Measurements from ENCODE around the gene CEP85L. TPM values are rescaled to one million over a fixed set of nuclear protein-coding genes. Genes with fewer than 3 reads are reported as not detected.

CEP85L gene
- total RNA-seq, 1 donor from 2014 or later: 6.8 TPM

DNA sequence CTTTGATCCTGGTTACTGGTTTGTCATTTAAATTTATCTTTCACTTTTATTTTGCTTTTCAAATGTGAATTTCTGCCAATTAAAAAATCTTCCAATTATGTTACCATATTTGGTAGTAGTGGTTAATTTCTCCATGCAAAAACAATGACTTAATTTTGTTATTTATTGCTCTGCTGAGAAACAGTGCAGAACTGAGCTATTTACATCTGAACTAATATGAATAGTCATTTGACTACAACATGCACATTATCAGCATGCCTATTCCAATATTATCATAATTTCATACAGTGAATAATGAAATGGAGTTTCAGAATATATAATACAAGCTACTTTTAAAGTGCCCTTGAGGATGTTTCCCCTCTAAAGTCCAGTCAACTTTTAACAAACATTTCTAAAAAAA is 102.8 kb downstream of the CEP85L start:
- DNase-seq (ENCODE audit: low spot score, unreplicated experiment): no peak
- Mint-ChIP-seq H3K4me1 (ENCODE audit: low read depth) (peaks cover 20% of the 10 kb centered on the region), H3K36me3 (ENCODE audit: insufficient read depth) (peaks cover 2% of the 10 kb centered on the region), H3K9me3 (ENCODE audit: low read depth) (peaks cover 3% of the 10 kb centered on the region), H3K4me3 (ENCODE audit: low read depth) (no peak overlapping the region), H3K27ac (no peak overlapping the region), H3K27me3 (no peaks in the 10 kb centered on the region)
- TF ChIP-seq, protein P1, sequence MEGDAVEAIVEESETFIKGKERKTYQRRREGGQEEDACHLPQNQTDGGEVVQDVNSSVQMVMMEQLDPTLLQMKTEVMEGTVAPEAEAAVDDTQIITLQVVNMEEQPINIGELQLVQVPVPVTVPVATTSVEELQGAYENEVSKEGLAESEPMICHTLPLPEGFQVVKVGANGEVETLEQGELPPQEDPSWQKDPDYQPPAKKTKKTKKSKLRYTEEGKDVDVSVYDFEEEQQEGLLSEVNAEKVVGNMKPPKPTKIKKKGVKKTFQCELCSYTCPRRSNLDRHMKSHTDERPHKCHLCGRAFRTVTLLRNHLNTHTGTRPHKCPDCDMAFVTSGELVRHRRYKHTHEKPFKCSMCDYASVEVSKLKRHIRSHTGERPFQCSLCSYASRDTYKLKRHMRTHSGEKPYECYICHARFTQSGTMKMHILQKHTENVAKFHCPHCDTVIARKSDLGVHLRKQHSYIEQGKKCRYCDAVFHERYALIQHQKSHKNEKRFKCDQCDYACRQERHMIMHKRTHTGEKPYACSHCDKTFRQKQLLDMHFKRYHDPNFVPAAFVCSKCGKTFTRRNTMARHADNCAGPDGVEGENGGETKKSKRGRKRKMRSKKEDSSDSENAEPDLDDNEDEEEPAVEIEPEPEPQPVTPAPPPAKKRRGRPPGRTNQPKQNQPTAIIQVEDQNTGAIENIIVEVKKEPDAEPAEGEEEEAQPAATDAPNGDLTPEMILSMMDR (IDR thresholded peaks at IDR 0.05; ENCODE audit: unreplicated experiment): no peak

DNA sequence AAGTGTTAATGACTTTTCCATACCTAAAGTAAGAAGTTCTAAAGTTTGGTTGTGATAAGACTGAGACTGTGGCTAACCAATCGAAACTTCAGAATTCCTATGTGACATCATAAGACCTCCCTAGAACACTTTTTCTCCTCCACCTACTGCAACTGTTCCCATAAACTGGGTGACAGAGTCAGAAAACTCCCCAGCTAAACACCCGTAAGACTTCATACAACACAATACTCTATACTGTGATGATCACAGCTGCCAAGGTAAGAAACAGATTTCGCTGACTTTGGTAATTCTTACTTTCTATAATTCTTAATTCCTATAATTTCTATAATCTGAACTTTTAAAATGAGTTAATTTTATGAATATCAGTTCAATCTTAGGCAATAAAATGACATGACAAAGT is 103.3 kb downstream of the CEP85L start, which contains the start of gene PLN:
Gene PLN, plus strand, starts transcription at position 161 of the 400 bp plus-strand sequence. CDS start 10,626 bp downstream, outside the sequence.
- H3K27ac Mint-ChIP-seq: no peak within 1 kb of the TSS

DNA sequence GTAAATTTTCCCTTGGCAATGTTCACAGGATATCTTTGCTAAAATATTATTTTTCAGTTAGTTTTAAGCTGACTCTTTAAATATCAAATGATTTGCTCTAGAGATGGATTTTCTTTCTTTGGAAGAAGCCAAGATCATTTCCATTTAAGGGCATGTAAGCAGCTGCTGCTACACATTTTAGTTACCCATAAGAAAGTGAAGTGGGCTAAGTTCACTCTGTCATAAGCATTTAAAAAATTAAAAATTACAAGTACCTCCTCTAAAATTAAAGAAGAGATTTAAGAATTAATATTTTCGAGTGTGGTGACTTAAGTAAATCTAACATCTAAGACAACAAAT is 104.5 kb downstream of the CEP85L start:
- Mint-ChIP-seq H3K36me3 (ENCODE audit: insufficient read depth) (peaks cover 2% of the 10 kb centered on the region), H3K4me3 (ENCODE audit: low read depth) (no peak overlapping the region), H3K27ac (no peak overlapping the region), H3K9me3 (ENCODE audit: low read depth) (peaks cover 5% of the 10 kb centered on the region), H3K27me3 (no peaks in the 10 kb centered on the region), H3K4me1 (ENCODE audit: low read depth) (peaks cover 20% of the 10 kb centered on the region)
- no peak for DNase-seq (ENCODE audit: low spot score, unreplicated experiment)
- TF ChIP-seq, protein P1 (IDR thresholded peaks at IDR 0.05; ENCODE audit: unreplicated experiment): no peak

More for the DNA sequence above, 103.3 kb downstream of the CEP85L start, which contains the start of gene PLN:
- DNase-seq (ENCODE audit: low spot score, unreplicated experiment): no peak
- Mint-ChIP-seq H3K9me3 (ENCODE audit: low read depth) (peaks cover 5% of the 10 kb centered on the region), H3K27me3 (no peaks in the 10 kb centered on the region), H3K36me3 (ENCODE audit: insufficient read depth) (peaks cover 2% of the 10 kb centered on the region), H3K4me3 (ENCODE audit: low read depth) (no peak within 1 kb of the TSS), H3K4me1 (ENCODE audit: low read depth) (peaks cover 20% of the 10 kb centered on the region)
- TF ChIP-seq, protein P1 (IDR thresholded peaks at IDR 0.05; ENCODE audit: unreplicated experiment): no peak

DNA sequence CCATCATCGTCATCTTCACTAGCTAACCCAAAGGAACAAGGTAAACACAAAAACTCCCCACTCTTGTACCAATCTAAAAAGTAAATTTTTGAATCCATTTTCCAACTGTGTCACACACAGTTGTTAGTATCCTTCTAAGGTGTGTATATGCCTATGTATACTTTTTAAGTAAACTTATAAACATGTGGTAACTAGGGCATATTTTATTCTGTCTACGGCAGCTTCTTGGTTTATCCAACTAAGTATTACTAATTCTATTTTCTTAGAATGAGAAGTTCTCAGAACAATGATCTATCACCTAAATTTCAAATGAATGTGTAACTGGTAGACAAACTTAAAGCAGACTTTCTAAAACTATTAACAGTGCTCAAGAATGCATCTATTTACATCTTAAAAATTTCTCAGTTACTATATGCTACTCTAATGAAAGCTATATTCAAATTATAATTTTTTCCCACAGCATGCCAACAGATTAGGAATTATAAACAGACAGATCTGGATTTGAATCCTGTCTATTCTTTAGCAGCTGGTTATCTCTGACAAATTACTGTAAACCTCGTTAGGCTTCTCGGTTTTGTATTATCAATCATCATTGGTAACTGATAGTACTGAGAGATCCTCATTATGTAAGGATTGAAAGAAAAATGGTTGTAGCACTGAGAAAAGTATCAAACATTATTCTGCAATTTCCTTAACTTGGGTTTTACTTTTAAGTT is 105.1 kb downstream of the CEP85L start:
- TF ChIP-seq, protein P1 (IDR thresholded peaks at IDR 0.05; ENCODE audit: unreplicated experiment): no peak
- H3K27me3 Mint-ChIP-seq: no peaks in the 10 kb centered on the region
- DNase-seq (ENCODE audit: low spot score, unreplicated experiment): no peak
- H3K4me3 Mint-ChIP-seq (ENCODE audit: low read depth): no peak overlapping the region
- H3K27ac Mint-ChIP-seq: no peak overlapping the region
- H3K36me3 Mint-ChIP-seq (ENCODE audit: insufficient read depth): peaks cover 2% of the 10 kb centered on the region
- H3K4me1 Mint-ChIP-seq (ENCODE audit: low read depth): peaks cover 20% of the 10 kb centered on the region
- H3K9me3 Mint-ChIP-seq (ENCODE audit: low read depth): peaks cover 5% of the 10 kb centered on the region

DNA sequence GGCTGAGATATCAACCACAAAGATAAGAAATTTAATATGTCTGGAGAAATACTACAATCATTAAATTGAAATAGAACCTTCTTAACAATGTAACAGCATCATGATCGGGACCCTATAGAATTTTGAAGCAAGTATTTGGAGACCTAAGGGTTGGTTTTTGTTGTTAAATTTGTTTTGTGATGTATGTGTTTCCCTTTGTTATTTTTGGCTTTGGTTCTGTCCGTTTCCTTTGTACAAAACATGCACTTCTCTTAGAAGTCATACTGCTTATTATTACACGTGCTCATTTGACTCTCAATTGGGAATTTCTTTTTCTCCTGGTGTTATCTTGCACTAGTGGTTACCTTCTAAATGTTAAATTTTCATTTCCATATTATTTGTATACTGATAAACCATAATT is 107.3 kb downstream of the CEP85L start:
- TF ChIP-seq, protein P1 (IDR thresholded peaks at IDR 0.05; ENCODE audit: unreplicated experiment): no peak
- Mint-ChIP-seq H3K9me3 (ENCODE audit: low read depth) (peaks cover 5% of the 10 kb centered on the region), H3K27me3 (no peaks in the 10 kb centered on the region), H3K36me3 (ENCODE audit: insufficient read depth) (peaks cover 2% of the 10 kb centered on the region), H3K27ac (no peak overlapping the region), H3K4me1 (ENCODE audit: low read depth) (peaks cover 17% of the 10 kb centered on the region), H3K4me3 (ENCODE audit: low read depth) (no peak overlapping the region)
- DNase-seq (ENCODE audit: low spot score, unreplicated experiment): no peak
